GM19099 (cell line): ENCODE data around the gene ITGA3.

Source experiments
- POLR2A ChIP-seq: IDR thresholded peaks from 3 replicates; pipeline ENCODE4 v1.6.1; 2011; ENCODE audit warnings: low read depth; ENCODE audit not compliant: insufficient read length; ENCODE audit errors: extremely low read depth

Gene ITGA3

DNA sequence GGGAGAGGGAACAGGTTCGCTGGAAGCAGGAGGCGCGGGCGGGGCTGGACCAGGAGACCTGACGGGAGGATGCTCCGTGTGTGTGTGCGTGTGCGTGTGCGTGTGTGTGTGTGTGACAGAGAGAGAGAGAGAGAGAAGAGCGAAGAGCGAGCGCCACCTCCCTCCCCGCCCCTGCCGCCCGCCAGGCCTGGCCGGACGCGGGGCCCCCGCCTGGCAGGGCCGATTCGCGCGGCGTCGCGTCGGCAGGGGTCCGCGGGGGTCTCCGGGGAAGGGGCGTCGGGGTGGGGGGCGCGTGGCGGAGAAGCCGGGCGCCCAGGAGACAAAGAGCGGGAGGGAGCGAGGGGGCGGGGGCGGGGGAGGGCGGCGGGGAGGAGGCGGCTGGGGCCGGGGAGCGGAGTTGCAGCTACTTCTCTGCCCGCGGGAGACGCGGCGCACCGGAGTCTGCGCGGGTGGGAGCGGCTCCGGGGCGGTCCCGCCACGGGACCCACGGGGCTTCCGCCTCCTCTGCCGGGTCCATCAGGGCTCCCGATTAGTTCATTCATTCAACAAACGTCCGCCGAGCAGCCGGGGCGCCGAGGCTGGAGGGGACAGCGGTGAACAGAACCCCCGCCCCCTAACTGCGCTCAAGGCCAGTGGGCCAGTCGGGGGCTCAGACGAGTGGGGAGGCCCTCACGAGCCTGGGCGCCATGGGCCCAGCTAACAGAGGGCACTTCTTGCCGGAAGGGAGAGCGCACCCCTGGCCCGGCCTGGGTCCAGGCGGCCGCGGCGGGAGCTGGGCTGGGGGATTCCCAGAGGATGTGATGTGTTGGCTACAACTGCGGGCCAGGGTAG, 74.0 kb downstream of the ITGA3 start, which contains the start of gene SAMD14:
Gene SAMD14 (minus strand): TSS at position 433 of the 831 bp plus-strand sequence. CDS start 5,201 bp downstream, outside the sequence.
- TF ChIP-seq POLR2A, result no peak

DNA sequence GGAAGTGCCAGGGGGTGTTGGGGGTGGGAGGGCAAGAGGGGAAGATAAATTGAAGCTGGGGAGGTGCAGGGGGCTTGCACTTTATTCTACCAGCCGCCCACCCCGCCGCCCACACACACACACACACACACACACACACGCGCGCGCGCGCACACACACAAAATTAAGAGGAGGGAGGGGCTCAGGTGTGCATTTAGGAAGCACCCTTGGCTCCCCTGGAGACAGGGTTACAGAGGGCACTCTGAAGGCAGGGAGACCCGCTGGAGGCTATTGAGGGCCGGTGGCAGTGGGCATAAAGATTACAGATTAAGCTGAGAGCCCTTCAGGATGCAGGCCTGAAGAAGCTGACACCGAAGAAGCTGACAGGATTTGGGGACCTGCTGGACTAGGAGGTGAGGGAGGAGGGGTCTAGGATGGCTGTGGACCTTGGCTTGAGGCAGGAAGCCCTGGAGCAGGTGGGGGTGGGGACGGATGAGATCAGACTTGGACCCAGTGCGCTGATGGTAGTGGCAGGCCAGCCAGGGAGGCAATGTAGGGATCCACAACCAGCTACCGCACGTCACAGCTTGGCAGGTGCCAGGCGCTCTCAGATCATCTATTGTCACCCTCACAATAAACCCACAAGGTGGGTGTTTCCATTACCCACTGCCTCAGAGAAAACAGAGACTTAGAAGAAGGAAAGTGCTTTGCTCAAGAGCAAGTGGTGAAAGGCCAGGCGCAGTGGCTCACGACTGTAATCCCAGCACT, 74.8 kb downstream of the ITGA3 start:
- peak; percentile 16 for TF ChIP-seq POLR2A

DNA sequence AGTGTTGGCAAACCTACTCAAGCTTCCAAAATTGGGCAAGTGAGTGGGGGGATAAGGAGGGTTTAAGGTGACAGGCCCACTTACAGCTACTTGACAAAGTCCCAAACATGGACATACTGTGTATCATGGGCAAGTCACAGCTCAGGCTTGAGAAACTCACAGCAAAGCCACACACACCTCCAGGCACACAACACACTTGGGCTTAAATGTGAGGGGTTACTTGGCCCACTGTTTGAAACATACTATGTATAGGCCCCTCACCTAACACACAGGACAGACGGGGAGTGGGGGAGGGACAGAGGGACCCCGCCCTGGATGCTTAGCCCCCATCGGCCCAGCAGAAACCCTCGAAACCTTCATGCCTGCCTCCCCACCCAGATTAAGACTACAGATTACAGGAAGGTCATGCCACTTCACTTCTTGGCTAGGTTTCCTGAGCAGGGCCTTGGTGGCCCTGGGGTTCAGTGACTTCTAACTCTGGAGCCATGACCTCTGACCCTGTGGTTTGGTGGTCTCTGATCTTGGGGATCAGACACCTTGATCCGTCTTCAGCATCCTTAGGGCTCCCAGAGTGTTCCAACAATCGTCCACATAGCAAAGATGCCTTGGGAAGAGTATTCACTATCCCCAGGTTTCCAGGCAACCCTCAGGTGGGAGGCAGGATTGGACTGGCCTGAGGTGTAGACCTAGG, 76.3 kb downstream of the ITGA3 start:
- TF ChIP-seq POLR2A, result peak; percentile 49

DNA sequence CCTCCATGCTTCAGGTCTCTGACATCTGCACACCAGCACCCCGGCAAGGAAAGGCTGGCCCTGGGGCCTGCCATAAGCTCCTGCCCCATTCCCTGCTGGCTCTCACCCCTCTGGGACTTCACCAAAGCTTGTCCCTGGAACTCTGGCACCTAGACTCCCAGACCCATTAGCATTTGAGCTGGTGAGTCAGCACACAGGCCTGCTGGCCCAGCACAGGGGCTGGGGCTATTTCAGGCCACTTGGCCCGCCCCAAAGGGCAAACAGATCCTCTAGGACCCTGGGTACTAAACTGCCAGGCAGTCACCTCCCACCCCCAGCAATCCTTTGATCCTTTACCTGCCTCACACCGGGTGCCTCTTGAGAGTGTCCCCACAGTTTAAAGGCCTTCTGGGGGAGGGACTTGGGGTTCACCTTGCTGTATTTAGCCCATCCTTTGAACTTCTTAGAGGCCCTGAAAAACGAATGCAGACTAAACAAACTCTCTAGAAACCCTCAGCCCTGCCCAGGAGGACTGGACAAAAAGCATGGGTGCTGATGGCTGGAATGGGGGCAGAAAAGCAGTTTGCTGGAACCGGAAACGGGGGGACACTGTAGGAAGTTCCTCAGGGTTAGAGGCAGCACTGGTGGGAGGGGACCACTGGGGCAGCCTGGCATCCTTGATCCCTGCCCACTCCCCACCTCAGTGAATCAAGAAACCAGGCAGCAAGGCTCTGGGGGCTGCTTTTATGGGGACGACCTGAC, 77.3 kb downstream of the ITGA3 start:
- peak; percentile 21 for TF ChIP-seq POLR2A

DNA sequence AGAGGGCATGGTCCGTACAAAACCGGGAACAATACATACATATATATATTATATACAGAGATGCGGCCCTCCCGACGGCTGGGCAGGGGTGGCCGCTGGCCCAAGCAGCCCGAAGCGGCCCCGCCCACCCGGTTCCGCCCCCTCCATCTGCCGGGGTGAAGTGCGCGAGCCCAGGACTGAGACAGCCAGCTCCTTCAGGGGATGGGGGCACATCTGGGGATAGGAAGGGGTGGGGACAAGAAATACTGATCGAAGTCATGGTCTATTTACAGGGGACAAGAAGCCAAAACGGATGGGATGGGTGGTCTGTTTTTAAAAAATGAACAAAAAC, 77.8 kb downstream of the ITGA3 start:
- TF ChIP-seq POLR2A, result no peak

DNA sequence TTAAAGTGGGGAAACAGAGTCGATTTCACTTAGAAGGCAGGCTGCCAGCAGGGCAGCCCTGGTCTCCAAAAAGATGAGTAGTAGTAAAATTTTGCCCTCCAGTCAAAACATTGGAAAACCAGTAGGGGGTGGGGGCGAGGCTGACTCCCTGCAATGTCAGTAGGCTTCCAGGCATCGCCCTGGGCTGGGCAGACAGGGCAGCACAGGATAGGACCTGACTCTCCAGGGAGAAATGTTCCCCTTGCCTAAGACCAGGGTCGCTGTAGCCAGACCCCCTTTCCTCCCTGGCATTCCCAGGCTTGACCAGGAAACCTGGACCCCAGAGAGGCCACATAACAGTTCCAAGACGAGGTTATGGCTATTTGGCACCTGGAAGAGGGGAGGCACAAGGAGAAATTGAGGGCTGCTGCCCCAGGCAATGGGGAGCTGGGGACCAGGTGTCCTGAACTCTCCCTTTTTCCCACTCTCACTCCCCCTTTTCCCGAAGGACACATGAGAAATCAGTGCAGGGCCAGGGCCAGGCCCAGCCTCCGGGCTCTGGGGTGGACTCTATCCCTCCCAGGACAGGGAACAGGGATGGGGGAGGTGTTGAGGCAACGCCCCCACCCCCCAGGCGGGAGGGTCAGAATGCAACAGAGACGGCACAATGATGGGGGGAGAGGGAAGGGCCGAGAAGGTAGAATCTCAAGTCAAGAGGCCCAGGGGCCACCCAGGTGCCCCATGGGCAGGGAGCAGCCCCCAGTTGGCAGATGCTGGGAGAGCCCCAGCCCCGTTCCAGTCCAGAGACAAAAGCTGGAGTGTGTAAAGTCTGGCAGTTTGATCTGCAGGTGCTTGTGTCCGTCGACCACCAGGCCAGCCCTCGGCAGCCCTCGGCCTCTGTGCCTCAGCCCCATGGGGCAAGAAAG, 78.5 kb downstream of the ITGA3 start:
- no peak for TF ChIP-seq POLR2A

DNA sequence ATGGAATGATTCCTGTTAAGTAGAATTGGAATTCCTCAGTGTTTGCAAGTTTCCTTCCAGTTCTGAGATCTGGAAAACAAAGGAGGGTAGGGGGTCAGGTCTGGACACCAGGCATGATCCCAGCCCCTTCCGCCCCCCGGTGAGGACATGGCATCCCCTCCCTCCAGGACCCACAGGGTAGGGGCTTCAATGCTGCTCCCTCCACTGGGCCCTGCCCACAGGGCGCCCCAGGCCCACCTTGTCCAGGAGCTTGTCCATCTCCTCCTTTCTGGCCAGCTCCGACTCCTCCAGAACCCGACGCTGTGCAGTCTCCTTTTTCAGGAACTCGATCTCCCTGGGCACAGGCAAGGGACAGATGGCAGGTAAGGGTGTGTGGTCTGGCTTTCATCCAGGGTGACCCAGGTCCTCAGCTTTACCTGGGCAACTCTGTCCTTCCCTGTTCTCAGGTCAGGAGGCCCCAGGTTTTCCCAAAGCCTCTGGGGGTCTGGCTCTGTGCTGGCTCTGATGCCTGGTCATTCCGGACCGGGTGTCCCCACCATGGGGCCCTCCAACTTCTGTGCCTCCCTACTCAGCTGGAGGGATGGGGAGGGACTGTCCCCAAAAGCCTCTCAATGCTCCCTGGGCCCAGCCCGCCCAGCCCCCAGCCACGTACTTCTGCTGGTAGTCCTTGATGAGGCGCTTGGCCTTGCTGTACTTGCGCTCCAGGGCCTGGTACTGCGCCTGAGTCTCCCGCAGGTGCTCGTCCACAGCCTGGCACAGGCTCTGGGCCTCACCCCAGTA, 79.6 kb downstream of the ITGA3 start:
- no peak for TF ChIP-seq POLR2A

DNA sequence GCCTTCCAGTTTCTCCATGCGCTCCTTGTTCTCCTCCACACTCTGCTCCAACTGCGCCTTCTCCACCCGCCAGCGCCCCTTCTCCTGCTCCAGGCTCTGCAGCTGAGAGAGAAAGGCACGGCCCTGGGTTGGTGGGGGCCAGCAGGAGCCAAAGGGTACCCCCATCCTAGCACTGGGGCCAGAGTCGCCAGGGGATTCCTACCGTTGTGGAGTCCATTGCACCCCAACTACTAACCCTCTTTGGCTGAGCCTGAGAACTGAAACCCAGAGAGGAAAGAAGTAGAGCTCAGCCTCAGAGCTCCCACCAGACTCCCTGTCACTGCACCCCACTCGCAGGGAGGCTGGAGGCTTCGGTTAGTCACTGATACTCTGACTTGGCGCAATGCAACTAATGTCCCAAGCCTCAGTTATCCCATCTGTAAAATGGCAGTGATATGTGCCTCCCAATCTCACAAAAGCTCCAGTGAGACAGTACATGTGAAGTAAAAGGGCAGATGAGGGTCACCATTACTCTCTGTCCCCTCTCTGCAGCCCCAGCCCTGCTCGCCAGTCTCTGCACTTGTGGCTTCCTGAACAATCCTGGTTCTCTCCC, 80.3 kb downstream of the ITGA3 start:
- no peak for TF ChIP-seq POLR2A

DNA sequence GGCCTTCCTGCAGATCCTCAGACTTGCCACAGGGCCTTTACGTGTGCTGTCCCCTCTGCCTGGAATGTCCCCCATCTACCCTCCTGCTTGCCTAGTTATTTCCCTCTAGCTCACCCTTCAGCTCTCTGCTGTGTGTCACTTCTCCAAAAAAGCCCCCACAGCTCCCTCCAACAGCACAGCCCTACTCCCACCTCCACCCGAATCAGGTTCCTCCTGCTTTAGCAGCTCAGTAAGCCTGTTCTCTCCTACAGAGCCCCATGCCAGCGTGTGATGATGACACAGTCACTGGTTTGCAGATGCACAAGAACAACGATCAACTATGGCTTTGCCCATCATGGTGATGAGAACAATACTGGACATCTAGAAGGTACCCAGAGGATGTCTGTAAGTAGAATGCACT, 81.1 kb downstream of the ITGA3 start:
- no peak for TF ChIP-seq POLR2A

DNA sequence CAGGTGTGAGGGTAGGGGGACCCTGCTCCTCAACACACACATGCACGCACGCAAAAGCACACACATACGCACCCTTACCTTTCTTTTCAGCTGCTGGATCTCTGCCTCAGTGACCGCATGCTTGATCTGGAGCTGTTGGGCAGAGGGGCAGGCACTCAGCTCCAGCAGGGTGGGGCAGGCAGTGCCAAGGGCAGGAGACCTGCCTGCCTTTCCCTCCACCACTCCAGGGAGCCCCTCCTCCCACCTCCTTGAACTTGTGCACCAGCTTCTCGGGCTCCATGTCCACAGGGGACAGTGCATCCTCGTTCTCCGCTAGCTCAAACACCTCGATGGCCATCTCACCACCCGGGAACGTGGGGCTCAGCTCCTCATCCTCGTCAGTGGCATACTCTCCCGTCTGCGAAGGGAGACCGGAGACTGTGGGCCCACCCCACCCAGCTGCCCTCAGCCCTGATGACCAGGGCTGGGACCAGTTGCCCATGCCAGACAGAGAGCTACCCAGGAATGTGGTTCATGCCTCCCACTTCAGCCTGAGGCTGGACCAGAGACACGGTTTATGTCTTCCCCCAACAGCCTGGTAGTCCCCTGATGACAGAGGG, 83.4 kb downstream of the ITGA3 start:
- TF ChIP-seq POLR2A, result no peak
